GM21825 (cell line): ENCODE results near the gene EVA1A.

ENCODE experiments used
- ATAC-seq: cut with Tn5 transposase; IDR thresholded peaks from one replicate; pipeline ENCODE4 v1.9.1; 2021; ENCODE audit warnings: mild to moderate bottlenecking, moderate library complexity; ENCODE audit not compliant: unreplicated experiment

Gene EVA1A

GRCh38 chr2:75456111-75456510, 104.6 kb downstream of the EVA1A start:
- no peak for ATAC-seq

GRCh38 chr2:75454241-75454620, 106.5 kb downstream of the EVA1A start:
- no peak for ATAC-seq

GRCh38 chr2:75453384-75454240, 107.1 kb downstream of the EVA1A start:
- no peak for ATAC-seq

- no peak for ATAC-seq
Measured at GRCh38 chr2:75450068-75450467, 110.7 kb downstream of the EVA1A start.

- ATAC-seq, result no peak
Measured at GRCh38 chr2:75447176-75447575, 113.6 kb downstream of the EVA1A start.
